IgD-negative memory B cell (primary cell): ENCODE data around the gene CCL26. TPM values are rescaled to one million over a fixed set of nuclear protein-coding genes. Genes with fewer than 3 reads are reported as not detected.
A peak's percentile ranks its signal among the peaks of the same experiment; 100 is the strongest.
"Not testable (repeated sequence)": the region's sequence is repeated elsewhere in the genome, so short reads cannot be mapped to it uniquely, and the experiment has no call there.

Experiments
- H3K27ac Mint-ChIP-seq, 3 donors: one replicate each; pipeline ENCODE4 v1.8.0; 2020 to 2022; ENCODE audit warnings: mild to moderate bottlenecking in 3 of 3, mixed read lengths in 3 of 3, moderate library complexity in 1 of 3
- H3K27me3 Mint-ChIP-seq: one replicate; pipeline ENCODE4 v1.8.0; 2021; ENCODE audit warnings: mixed read lengths
- H3K36me3 Mint-ChIP-seq: one replicate; pipeline ENCODE4 v1.8.0; 2020; ENCODE audit warnings: mild to moderate bottlenecking, mixed read lengths
- H3K4me1 Mint-ChIP-seq, 3 donors: one replicate each; pipeline ENCODE4 v1.8.0; 2020 to 2022; ENCODE audit warnings: mixed read lengths in 3 of 3, mild to moderate bottlenecking in 1 of 3
- H3K4me3 Mint-ChIP-seq, 4 donors: one replicate each; pipeline ENCODE4 v1.8.0; 2020 to 2022; ENCODE audit warnings: mild to moderate bottlenecking in 4 of 4, mixed read lengths in 4 of 4, moderate library complexity in 3 of 4
- H3K9me3 Mint-ChIP-seq, 3 donors: one replicate each; pipeline ENCODE4 v1.8.0; 2020 to 2021; ENCODE audit warnings: mixed read lengths in 3 of 3, mild to moderate bottlenecking in 1 of 3
- polyA plus RNA-seq: library from polyadenylated mRNA; unstranded; fragments of 300-500 nt; fragmentation: Illumina TruSeq; gene quantifications from one replicate; pipeline ENCODE4 v1.2.3, GENCODE V29; 2021

The CCL26 gene
- polyA plus RNA-seq, 1 donor from 2014 or later = not detected

DNA sequence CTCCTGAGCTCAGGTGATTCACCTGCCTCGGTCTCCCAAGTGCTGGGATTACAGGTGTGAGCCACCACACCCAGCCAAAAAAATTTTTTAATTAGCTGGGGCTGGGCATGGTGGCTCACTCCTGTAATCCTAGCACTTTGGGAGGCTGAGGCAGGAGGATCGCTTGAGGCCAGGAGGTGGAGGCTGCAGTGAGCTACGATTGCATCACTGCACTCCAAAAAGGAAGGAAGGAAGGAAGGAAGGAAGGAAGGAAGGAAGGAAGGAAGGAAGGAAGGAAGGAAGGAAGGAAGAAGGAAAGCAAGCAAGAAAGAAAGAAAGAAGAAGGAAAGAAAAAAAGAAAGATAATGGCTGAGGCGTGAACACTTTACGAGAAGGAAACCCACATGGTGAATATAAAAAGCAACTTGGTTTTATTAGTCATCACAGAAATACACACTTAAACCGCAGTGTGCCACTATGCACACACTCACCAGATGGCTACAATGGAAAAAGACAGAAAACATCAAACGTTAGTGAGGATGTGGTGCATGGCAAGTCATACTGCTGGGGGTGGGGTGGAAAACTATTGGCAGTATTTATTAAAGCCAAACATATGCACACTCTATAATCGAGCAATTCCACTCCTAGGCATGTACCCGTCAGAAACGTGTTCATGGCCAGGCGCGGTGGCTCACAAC lies 4.4 kb upstream of the CCL26 start:
- no peaks in the 10 kb centered on the region for H3K9me3 Mint-ChIP-seq
- no peak overlapping the region for H3K4me3 Mint-ChIP-seq
- peaks cover 10% of the 10 kb centered on the region for H3K27me3 Mint-ChIP-seq
- H3K27ac Mint-ChIP-seq = peak overlapping the region in 1 of 3 donors; percentile 86
- peaks cover 0 to 7% (median 4%) of the 10 kb centered on the region in 3 donors for H3K4me1 Mint-ChIP-seq
- H3K36me3 Mint-ChIP-seq = no peaks in the 10 kb centered on the region

DNA sequence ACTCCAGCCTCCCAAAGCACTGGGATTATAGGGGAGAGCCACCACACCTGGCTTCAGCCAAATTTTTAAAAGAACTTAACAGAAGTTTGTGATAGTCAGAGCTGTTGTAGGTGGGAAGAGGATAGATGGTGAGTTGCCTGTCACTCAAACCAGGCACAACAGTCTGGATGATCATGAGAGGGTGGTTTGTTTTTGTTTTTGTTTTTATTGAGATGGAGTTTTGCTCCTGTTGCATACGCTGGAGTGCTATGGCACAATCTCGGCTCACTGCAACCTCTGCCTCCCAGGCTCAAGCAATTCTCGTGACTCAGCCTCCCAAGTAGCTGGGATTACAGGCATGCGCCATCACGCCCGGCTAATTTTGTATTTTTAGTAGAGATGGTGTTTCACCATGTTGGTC lies 1.9 kb upstream of the CCL26 start:
- not testable (repeated sequence) for H3K4me1 Mint-ChIP-seq, H3K27me3 Mint-ChIP-seq, H3K36me3 Mint-ChIP-seq, H3K27ac Mint-ChIP-seq, H3K9me3 Mint-ChIP-seq
- peak overlapping the region in 1 of 4 donors; percentile 17 for H3K4me3 Mint-ChIP-seq

DNA sequence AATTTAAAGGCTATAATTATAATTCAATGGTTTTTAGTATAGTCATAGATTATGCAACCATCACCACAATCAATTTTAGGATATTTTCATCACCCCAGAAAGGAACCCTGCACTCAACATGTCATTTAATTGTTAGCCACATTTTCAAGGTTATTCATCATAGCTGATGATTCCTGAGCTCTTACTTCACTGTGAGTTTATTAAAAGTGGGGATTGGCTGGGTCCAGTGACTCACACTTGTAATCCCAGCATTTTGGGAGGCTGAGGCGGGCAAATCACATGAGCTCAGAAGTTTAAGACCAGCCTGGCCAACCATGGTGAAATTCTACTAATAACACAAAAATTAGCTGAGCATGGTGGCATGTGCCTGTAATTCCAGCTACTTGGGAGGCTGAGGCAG lies 787 bp downstream of the CCL26 start:
- Mint-ChIP-seq H3K27ac (no peak overlapping the region), H3K9me3 (no peaks in the 10 kb centered on the region), H3K4me3 (peak overlapping the region in 1 of 4 donors; percentile 33), H3K36me3 (peaks cover 3% of the 10 kb centered on the region), H3K4me1 (no peaks in the 10 kb centered on the region), H3K27me3 (no peaks in the 10 kb centered on the region)

DNA sequence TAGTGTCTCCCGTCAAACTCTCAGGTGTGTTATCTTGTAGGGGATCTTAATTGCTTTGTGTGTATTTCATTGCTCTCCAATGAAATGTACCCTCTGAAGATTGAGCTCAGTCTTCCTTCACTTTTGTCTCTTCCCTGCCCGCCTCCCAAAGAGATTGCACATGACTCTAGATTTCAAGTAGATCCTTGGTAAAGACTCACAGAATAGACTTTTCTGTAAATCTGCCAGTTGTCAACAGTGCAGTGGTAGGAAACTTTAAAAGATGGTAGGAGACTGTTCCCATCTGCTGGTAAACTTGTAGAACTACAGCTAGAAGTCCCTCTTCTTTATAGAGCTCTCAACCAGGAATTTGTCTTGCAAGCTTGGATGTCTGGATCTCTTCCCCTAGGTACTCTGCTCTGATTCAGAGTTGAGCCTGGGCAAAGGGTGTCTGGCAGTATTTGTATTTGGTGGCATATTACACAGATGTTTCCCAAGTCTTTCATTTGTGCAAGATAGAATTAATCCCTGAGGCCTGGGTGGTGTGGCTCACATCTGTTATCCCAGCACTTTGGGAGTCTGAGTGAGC lies 9.6 kb downstream of the CCL26 start:
- H3K27ac Mint-ChIP-seq = no peak overlapping the region
- H3K27me3 Mint-ChIP-seq = no peaks in the 10 kb centered on the region
- H3K4me3 Mint-ChIP-seq = no peak overlapping the region
- peaks cover 0 to 8% (median 5%) of the 10 kb centered on the region in 3 donors for H3K4me1 Mint-ChIP-seq
- H3K36me3 Mint-ChIP-seq = no peaks in the 10 kb centered on the region
- H3K9me3 Mint-ChIP-seq = peaks cover 0 to 2% (median 0%) of the 10 kb centered on the region in 3 donors

DNA sequence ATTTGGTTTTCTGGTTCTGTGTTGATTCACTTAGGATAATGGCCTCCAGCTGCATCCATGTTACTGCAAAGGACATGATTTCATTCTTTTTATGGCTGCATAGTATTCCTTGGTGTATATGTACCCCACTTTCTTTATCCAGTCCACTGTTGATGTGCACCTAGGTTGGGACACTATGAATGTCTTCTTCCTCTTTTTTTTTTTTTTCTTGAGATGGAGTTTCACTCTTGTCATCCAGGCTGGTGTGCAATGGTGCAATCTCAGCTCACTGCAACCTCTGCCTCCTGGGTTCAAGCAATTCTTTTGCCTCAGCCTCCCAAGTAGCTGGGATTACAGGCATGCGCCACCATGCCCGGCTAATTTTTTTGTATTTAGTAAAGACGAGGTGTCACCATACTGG lies 10.2 kb downstream of the CCL26 start:
- not testable (repeated sequence) for H3K27ac Mint-ChIP-seq, H3K4me3 Mint-ChIP-seq, H3K27me3 Mint-ChIP-seq, H3K4me1 Mint-ChIP-seq, H3K9me3 Mint-ChIP-seq, H3K36me3 Mint-ChIP-seq

DNA sequence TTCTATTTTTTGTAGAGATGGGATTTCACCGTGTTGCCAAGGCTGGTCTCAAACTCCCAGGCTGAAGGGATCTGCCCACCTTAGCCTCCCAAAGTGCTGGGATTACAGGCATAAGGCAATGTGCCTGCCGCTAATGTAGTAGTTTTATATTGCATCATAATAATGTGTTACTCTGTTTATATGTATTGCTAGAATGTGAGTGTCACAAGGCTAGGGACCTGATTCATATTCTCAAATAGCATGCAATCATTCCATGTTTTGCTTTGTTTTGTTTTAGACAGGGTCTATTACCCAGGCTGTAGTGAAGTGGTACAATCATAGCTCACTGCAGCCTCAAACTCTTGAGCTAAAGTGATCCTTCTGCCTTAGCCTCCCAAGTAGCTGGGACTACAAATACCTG lies 13.5 kb downstream of the CCL26 start:
- peaks cover 0 to 8% (median 7%) of the 10 kb centered on the region in 3 donors for H3K4me1 Mint-ChIP-seq
- H3K36me3 Mint-ChIP-seq = no peaks in the 10 kb centered on the region
- no peak overlapping the region for H3K27ac Mint-ChIP-seq
- H3K4me3 Mint-ChIP-seq = no peak overlapping the region
- no peaks in the 10 kb centered on the region for H3K9me3 Mint-ChIP-seq
- H3K27me3 Mint-ChIP-seq = no peaks in the 10 kb centered on the region

DNA sequence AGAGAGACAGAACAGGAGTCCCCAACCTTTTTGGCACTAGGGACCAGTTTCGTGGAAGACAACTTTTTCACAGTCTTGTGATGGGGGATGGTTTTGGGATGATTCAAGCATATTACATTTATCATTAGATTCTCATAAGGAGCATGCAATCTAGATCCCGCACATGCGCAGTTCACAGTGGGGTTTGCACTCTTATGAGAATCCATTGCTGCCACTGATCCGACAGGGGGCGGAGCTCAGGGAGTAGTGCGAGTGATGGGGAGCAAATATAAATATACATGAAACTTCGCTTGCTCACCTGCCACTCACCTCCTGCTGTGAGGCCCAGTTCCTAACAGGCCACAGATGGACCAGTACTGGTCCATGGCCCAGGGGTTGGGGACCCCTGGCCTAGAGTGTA lies 14.2 kb downstream of the CCL26 start:
- H3K9me3 Mint-ChIP-seq = no peaks in the 10 kb centered on the region
- H3K27me3 Mint-ChIP-seq = no peaks in the 10 kb centered on the region
- H3K4me3 Mint-ChIP-seq = no peak overlapping the region
- H3K36me3 Mint-ChIP-seq = no peaks in the 10 kb centered on the region
- no peak overlapping the region for H3K27ac Mint-ChIP-seq
- peaks cover 0 to 10% (median 8%) of the 10 kb centered on the region in 3 donors for H3K4me1 Mint-ChIP-seq

DNA sequence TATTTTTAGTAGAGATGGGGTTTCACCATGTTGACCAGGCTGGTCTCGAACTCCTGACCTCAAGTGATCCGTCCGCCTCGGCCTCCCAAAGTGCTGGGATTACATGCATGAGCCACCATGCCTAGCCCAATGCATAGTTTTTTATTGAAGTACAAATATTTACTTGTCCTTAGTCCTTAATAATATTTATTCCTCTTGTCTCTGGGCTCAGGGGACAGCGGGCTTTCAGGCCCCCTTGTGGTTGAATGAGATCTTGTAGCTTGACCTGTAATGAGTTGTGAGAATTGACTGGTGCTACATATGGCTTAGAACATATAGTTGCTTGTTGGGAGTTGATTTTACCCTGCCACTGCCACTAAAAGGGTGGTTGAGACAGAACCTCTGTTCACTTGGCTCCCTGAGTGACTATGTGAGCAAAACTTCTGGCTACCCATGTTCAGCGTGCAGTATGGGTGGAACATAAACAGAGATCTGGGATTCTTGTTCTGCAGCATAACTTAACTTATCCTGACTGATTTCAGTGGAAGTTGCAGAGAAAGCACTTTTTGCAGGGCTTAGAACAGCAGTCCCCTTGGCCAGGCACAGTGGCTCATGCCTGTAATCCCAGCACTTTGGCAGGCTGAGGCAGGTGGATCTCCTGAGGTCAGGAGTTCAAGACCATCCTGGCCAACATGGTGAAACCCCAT lies 14.9 kb downstream of the CCL26 start:
- Mint-ChIP-seq H3K4me3 (no peak overlapping the region), H3K27me3 (no peaks in the 10 kb centered on the region), H3K36me3 (no peaks in the 10 kb centered on the region), H3K4me1 (peaks cover 0 to 5% (median 3%) of the 10 kb centered on the region in 3 donors), H3K27ac (no peak overlapping the region), H3K9me3 (no peaks in the 10 kb centered on the region)

DNA sequence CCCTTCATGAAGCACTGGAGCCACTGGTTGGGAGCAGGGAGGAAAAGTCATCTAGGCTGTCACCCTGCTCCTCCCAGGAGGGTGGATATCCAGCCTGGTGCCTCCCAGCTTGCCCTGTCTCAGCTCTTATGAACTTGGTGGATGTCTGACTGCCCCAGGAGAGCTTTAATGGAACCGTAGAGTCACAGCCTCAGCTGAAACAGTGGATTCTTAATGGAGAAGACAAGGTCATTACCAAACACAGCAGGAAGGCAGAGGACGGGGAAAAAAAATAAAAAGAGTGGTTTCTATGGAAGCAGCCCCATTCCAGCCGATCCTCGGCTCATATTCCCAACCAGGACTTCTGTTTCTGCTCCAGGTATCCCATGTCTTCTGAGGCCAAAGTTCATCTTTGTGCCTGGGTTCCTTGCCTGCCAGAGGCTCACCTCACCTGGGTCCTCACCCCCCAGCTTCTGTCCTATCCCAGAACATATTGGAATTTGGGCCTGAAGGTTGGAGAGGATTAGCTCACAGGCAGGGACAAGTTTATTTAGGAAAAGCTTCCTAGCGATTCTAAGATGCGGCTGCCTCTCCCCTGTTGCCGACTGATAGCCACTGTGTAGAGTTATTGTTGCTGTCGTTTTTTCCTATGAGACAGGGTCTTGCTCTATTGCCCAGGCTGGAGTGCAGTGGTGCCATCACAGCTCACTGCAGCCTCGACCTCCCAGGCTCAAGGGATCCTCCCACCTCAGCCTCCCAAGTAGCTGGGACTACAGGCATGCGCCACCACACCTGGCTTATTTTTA lies 15.6 kb downstream of the CCL26 start:
- H3K27me3 Mint-ChIP-seq = no peaks in the 10 kb centered on the region
- no peaks in the 10 kb centered on the region for H3K36me3 Mint-ChIP-seq
- H3K9me3 Mint-ChIP-seq = no peaks in the 10 kb centered on the region
- peaks cover 0 to 5% (median 3%) of the 10 kb centered on the region in 3 donors for H3K4me1 Mint-ChIP-seq
- no peak overlapping the region for H3K27ac Mint-ChIP-seq
- H3K4me3 Mint-ChIP-seq = no peak overlapping the region

DNA sequence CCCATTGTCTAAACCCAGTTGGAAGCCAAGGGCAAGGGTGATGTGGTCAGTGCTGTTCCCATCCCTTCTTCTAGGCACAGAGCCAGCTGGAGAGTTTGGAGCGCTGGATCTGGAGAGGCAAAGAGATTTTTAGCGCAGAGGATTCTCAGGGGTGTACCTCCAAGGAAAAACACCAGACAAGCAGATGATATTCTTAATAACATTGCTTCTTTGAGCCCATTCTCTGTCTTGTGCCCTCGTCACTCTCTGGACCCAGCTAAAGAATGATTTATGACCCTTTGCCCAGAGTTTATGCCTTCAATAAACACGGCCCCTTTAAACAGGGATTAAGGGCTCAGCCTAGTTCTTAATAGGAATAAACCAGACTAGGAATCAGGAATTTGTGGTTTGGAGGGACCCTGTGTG lies 28.6 kb downstream of the CCL26 start:
- Mint-ChIP-seq H3K27me3 (no peaks in the 10 kb centered on the region), H3K4me3 (peak overlapping the region in 1 of 4 donors; percentile 6), H3K36me3 (peaks cover 1% of the 10 kb centered on the region), H3K9me3 (no peaks in the 10 kb centered on the region), H3K4me1 (peaks cover 16 to 20% (median 16%) of the 10 kb centered on the region in 3 donors), H3K27ac (peak overlapping the region in 2 of 3 donors; percentile 2 to 53)

DNA sequence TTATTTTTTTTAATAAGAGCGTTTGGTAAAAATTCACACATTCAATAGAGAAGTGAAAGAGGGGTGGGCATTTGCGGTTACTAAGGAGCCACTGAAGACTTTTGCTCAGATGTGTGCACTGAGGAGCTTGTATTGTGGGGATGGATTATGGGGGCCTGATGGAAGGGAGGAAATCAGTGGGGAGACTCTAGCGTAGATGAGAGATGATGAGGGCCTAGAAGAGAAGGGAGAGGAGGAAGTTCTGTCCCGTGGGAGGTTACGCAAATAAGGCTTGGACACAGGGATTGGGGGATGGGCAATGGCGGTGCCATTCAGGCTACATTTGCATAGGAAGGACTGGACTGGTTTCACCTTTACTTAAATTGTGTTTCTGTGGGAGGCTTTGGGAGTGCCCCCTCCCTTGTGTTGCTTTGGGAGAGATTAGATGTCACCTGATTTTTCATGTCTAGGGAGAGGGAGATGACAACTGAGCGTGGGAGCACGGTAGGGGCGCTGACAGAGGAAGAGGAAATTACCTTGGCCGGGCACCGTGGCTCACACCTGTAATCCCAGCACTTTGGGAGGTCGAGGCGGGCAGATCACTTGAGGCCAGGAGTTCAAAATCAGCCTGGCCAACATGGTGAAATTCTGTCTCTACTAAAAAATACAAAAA lies 31.0 kb downstream of the CCL26 start:
- H3K27me3 Mint-ChIP-seq = no peaks in the 10 kb centered on the region
- H3K27ac Mint-ChIP-seq = peak overlapping the region; percentile 5 to 94 (median 61)
- H3K4me3 Mint-ChIP-seq = peak overlapping the region; percentile 73 to 95 (median 82)
- peaks cover 1% of the 10 kb centered on the region for H3K36me3 Mint-ChIP-seq
- no peaks in the 10 kb centered on the region for H3K9me3 Mint-ChIP-seq
- peaks cover 17 to 20% (median 19%) of the 10 kb centered on the region in 3 donors for H3K4me1 Mint-ChIP-seq

DNA sequence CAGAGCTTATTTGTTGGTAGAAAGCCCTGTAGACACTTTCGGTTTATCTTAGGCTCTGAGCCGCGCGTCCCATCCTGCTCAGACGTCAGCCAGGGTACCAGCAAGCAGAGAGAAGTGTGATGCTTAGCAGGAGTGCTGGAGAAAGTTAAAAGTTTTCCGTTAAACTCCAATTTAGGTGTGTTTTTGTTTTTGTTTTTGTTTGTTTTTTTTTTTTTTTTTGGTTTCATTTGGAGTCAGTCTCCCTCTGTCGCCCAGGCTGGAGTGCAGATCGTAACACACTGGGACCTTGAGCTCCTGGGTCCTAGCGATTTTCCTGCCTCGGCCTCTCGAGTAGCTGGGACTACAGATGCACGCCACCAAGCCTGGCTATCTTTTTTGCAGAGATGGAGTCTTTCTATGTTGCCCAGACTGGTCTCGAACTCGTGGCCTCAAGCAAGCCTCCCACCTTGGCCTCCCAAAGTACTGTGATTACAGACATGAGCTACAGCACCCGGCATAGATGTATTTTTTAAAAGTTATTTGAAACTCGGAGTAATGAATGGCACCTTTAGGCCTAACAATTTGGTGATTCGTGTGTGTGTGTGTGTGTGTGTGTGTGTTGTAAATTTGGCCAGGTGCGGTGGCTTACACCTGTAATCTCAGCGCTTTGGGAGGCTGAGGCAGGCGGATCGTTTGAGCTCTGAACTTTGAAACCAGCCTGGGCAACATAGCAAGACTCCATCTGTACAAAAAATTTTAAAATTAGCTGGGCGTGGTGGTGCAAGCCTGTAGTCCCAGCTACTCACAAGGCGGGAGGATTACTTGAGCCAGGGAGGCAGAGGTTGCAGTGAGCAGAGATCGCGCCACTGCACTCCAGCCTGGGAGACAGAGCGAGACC lies 32.0 kb downstream of the CCL26 start:
- H3K27ac Mint-ChIP-seq = peak overlapping the region; percentile 88 to 99 (median 91)
- H3K9me3 Mint-ChIP-seq = no peaks in the 10 kb centered on the region
- peaks cover 1% of the 10 kb centered on the region for H3K36me3 Mint-ChIP-seq
- no peaks in the 10 kb centered on the region for H3K27me3 Mint-ChIP-seq
- H3K4me1 Mint-ChIP-seq = peaks cover 15 to 19% (median 17%) of the 10 kb centered on the region in 3 donors
- H3K4me3 Mint-ChIP-seq = peak overlapping the region; percentile 95 to 99 (median 98)

DNA sequence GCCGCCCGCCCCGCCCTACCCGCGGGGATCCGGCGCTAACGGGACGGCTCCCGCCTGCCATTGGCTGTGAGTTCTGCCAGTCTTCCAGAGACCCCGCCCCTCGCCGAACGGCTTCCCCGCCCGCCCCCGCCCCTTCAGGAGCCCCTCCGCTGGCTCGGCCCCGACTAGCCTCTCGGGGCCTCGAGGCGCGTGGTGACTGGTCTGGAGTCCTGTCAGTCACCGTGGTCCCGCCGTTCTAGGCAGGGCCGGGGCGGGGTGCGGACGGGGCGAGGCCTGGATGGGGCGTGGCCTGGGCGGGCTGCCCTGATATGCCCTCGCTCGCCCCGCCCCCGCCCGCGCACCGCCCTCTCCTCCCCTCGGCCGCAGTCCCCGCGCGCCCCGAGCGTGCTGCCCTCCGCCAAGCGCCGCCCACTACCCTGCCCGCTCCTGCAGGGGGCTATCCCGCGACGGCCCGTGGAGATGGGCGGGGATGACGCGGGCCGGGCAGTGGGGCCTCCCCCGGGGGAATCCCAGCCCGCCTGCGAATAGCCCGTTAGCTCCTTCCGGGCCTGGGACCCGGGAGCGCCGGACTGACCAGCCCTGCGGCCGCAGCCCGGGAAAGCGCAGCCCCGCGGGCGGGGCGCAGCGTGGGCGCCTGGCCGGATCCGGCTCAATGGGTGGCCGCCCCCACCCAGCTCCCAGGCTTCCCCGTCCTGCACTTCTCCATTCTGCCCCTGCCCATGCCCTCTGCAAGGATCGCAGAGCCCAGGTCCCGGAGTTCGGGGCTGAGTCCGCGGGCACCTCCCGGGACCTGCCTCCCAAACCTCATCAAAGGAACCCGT lies 32.8 kb downstream of the CCL26 start:
- H3K4me3 Mint-ChIP-seq = peak overlapping the region; percentile 95 to 99 (median 98)
- no peaks in the 10 kb centered on the region for H3K9me3 Mint-ChIP-seq
- H3K36me3 Mint-ChIP-seq = peaks cover 1% of the 10 kb centered on the region
- peaks cover 14 to 21% (median 19%) of the 10 kb centered on the region in 3 donors for H3K4me1 Mint-ChIP-seq
- no peaks in the 10 kb centered on the region for H3K27me3 Mint-ChIP-seq
- H3K27ac Mint-ChIP-seq = peak overlapping the region; percentile 88 to 99 (median 91)
